Smooth muscle cell (in vitro differentiated cells): Measurements from ENCODE around the gene GAK. TPM values are rescaled to one million over a fixed set of nuclear protein-coding genes. Genes with fewer than 3 reads are reported as not detected.

ENCODE experiments used
- DNase-seq: peaks from one replicate; lab custom pipeline; 2025; ENCODE audit not compliant: unreplicated experiment; lab: John Stamatoyannopoulos, UW
- H2AFZ ChIP-seq: fragments of 200-600 bp; sonication (generic); 2 replicates; pipeline ENCODE4 v1.6.0; 2016; ENCODE audit warnings: antibody characterized with exemption, low read depth, mild to moderate bottlenecking
- H3F3A ChIP-seq: fragments of 200-600 bp; sonication (generic); 2 replicates; pipeline ENCODE4 v1.6.0; 2017; ENCODE audit warnings: antibody characterized with exemption, low read depth
- H3K27ac ChIP-seq: fragments of 200-600 bp; sonication (generic); 2 replicates; pipeline ENCODE4 v1.5.1; 2016; ENCODE audit warnings: low read depth, mild to moderate bottlenecking
- H3K27me3 ChIP-seq: fragments of 200-600 bp; sonication (generic); 2 replicates; pipeline ENCODE4 v1.6.1; 2016; ENCODE audit warnings: low read depth, mild to moderate bottlenecking
- H3K36me3 ChIP-seq: fragments of 200-600 bp; sonication (generic); 2 replicates; pipeline ENCODE4 v1.5.1; 2016; ENCODE audit warnings: low read depth
- H3K4me1 ChIP-seq: fragments of 200-600 bp; sonication (generic); 2 replicates; pipeline ENCODE4 v1.5.1; 2016; ENCODE audit warnings: low read depth
- H3K4me2 ChIP-seq: fragments of 200-600 bp; sonication (generic); 2 replicates; pipeline ENCODE4 v1.6.0; 2016; ENCODE audit warnings: mild to moderate bottlenecking
- H3K4me3 ChIP-seq: fragments of 200-600 bp; sonication (generic); 2 replicates; pipeline ENCODE4 v1.5.1; 2016; ENCODE audit warnings: mild to moderate bottlenecking
- H3K79me2 ChIP-seq: fragments of 200-600 bp; sonication (generic); 2 replicates; pipeline ENCODE4 v1.6.0; 2016; ENCODE audit warnings: low read depth, mild to moderate bottlenecking
- H3K9ac ChIP-seq: fragments of 200-600 bp; sonication (generic); 2 replicates; pipeline ENCODE4 v1.6.0; 2016; ENCODE audit warnings: low read depth
- H3K9me3 ChIP-seq: fragments of 200-600 bp; sonication (generic); replicated peaks from 2 replicates; pipeline ENCODE4 v1.5.1; 2016; ENCODE audit warnings: low read depth
- H4K20me1 ChIP-seq: fragments of 200-600 bp; sonication (generic); 2 replicates; pipeline ENCODE4 v1.6.0; 2016; ENCODE audit warnings: low read depth
- WGBS: methylation state at CpG from one replicate; pipeline ENCODE4 v1.1.7; 2016; ENCODE audit warnings: low lambda C conversion rate; 5-methylcytosine and 5-hydroxymethylcytosine counted together
- polyA plus RNA-seq: library from polyadenylated mRNA; unstranded; fragments of >200 nt; fragmentation: Nextera tagmentation; extraction: Ambion mirVana; gene quantifications from 2 replicates; pipeline ENCODE4 v1.2.1, GENCODE V29; 2016
- total RNA-seq: library from RNA; depleted of rRNA; stranded (reverse); fragments of >200 nt; gene quantifications from 2 replicates; pipeline ENCODE4 v1.2.3, GENCODE V29; 2014
- TF ChIP-seq, protein P1 (sequence below): fragments of 200-600 bp; sonication (generic); IDR thresholded peaks from 2 replicates; pipeline ENCODE4 v1.5.1; 2017; ENCODE audit warnings: borderline replicate concordance, mild to moderate bottlenecking, antibody characterized with exemption; ENCODE audit not compliant: insufficient read depth, poor library complexity, severe bottlenecking

GAK gene
- total and polyA plus RNA-seq, 2 experiments from 2014 or later = 56.2 to 85.4 TPM

DNA sequence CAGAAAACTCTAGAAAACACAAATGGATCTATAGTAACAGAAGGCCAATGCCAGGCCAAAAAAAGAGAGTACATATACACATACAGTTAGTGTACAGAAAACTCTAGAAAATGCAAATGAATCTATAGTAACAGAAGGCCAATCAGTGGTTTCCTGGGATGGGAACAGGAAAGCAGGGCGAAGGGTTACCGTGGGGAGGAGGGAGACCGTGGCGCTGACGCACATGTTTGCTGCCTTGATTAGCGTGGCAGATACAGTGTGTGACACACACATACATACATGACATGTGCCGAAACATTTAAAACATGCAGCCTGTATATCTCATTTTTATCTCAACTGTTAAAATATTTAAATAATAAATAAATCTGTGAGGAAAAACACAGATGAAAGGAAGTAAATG lies 14.7 kb downstream of the GAK start:
- Histone ChIP-seq H4K20me1 (peaks cover 92% of the 10 kb centered on the region), H2AFZ (no peak overlapping the region), H3K4me2 (no peak overlapping the region), H3K27me3 (no peaks in the 10 kb centered on the region), H3K4me3 (no peak overlapping the region), H3K79me2 (peaks cover 74% of the 10 kb centered on the region), H3F3A (no peaks in the 10 kb centered on the region), H3K27ac (no peak overlapping the region), H3K4me1 (no peaks in the 10 kb centered on the region), H3K9me3 (no peaks in the 10 kb centered on the region), H3K36me3 (no peaks in the 10 kb centered on the region), H3K9ac (no peak overlapping the region)
- no peak for DNase-seq
- WGBS = 96% methylated on average over 7 of the region's 7 CpGs
- TF ChIP-seq, protein P1, sequence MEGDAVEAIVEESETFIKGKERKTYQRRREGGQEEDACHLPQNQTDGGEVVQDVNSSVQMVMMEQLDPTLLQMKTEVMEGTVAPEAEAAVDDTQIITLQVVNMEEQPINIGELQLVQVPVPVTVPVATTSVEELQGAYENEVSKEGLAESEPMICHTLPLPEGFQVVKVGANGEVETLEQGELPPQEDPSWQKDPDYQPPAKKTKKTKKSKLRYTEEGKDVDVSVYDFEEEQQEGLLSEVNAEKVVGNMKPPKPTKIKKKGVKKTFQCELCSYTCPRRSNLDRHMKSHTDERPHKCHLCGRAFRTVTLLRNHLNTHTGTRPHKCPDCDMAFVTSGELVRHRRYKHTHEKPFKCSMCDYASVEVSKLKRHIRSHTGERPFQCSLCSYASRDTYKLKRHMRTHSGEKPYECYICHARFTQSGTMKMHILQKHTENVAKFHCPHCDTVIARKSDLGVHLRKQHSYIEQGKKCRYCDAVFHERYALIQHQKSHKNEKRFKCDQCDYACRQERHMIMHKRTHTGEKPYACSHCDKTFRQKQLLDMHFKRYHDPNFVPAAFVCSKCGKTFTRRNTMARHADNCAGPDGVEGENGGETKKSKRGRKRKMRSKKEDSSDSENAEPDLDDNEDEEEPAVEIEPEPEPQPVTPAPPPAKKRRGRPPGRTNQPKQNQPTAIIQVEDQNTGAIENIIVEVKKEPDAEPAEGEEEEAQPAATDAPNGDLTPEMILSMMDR = no peak

GRCh38 chr4:915595-915994 lies 16.5 kb downstream of the GAK start:
- TF ChIP-seq, protein P1 = no peak

DNA sequence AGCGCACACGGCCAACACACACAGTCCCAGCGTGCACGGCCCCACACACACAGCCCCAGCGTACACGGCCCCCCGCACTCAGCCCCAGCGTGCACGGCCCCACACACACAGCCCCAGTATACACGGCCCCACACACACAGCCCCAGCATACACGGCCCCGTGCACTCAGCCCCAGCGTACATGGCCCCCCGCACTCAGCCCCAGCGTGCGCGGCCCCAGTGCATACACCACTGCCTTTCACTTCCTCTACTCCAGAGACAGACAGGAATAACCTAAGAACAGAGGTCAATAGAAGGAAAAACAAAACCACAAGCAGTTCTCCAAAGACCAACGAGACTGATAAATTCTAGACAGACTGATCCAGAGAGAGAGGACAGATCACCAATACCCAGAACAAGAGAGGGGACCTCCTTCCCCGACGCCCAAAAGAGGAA lies 17.1 kb downstream of the GAK start:
- Histone ChIP-seq H3K27me3 (no peaks in the 10 kb centered on the region), H3K27ac (no peak overlapping the region), H4K20me1 (peaks cover 86% of the 10 kb centered on the region), H3K9me3 (no peaks in the 10 kb centered on the region), H3K4me2 (no peak overlapping the region), H3K79me2 (peaks cover 51% of the 10 kb centered on the region), H2AFZ (no peak overlapping the region), H3K9ac (no peak overlapping the region), H3F3A (no peaks in the 10 kb centered on the region), H3K36me3 (no peaks in the 10 kb centered on the region), H3K4me1 (no peaks in the 10 kb centered on the region), H3K4me3 (no peak overlapping the region)
- WGBS = 93% methylated on average over 17 of the region's 20 CpGs
- TF ChIP-seq, protein P1 = no peak
- no peak for DNase-seq

More at GRCh38 chr4:915595-915994, 16.5 kb downstream of the GAK start:
- H3K27ac ChIP-seq = no peak overlapping the region
- no peak overlapping the region for H3K4me2 ChIP-seq
- no peaks in the 10 kb centered on the region for H3K27me3 ChIP-seq
- no peaks in the 10 kb centered on the region for H3K4me1 ChIP-seq
- no peaks in the 10 kb centered on the region for H3F3A ChIP-seq
- 61% methylated on average over 8 of the region's 8 CpGs for WGBS
- peaks cover 55% of the 10 kb centered on the region for H3K79me2 ChIP-seq
- H4K20me1 ChIP-seq = peaks cover 87% of the 10 kb centered on the region
- H3K9me3 ChIP-seq = no peaks in the 10 kb centered on the region
- no peaks in the 10 kb centered on the region for H3K36me3 ChIP-seq
- no peak overlapping the region for H2AFZ ChIP-seq
- no peak for DNase-seq
- no peak overlapping the region for H3K4me3 ChIP-seq
- no peak overlapping the region for H3K9ac ChIP-seq

DNA sequence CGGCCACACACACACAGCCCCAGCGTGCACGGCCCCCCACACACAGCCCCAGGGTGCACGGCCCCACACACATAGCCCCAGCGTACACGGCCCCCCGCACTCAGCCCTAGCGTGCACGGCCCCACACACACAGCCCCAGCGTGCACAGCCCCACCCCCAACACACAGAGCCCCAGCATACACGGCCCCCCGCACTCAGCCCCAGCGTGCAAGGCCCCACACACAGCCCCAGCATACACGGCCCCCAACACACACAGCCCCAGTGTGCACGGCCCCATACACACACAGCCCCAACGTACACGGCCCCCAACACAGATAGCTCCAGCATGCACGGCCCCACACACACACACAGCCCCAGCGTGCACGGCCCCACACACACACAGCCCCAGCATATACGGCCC lies 17.6 kb downstream of the GAK start:
- Histone ChIP-seq H3K79me2 (peaks cover 46% of the 10 kb centered on the region), H3K9ac (no peak overlapping the region)
- no CpG with 5 or more reads among the region's 21 CpGs for WGBS

More for the DNA sequence above, 17.6 kb downstream of the GAK start:
- H2AFZ ChIP-seq = no peak overlapping the region
- no peak overlapping the region for H3K27ac ChIP-seq
- no peaks in the 10 kb centered on the region for H3K9me3 ChIP-seq
- TF ChIP-seq, protein P1 = no peak
- no peaks in the 10 kb centered on the region for H3F3A ChIP-seq
- H3K27me3 ChIP-seq = no peaks in the 10 kb centered on the region
- no peak overlapping the region for H3K4me3 ChIP-seq
- H3K4me1 ChIP-seq = no peaks in the 10 kb centered on the region
- no peak for DNase-seq
- peaks cover 86% of the 10 kb centered on the region for H4K20me1 ChIP-seq
- no peak overlapping the region for H3K4me2 ChIP-seq
- no peaks in the 10 kb centered on the region for H3K36me3 ChIP-seq
